HG03159 (cell line): ENCODE results near the gene ITFG1.
"Not testable (repeated sequence)": the region's sequence is repeated elsewhere in the genome, so short reads cannot be mapped to it uniquely, and the experiment has no call there.

Source experiments
- ATAC-seq: cut with Tn5 transposase; IDR thresholded peaks from one replicate; pipeline ENCODE4 v1.9.1; 2021; ENCODE audit warnings: mild to moderate bottlenecking, moderate library complexity; ENCODE audit not compliant: unreplicated experiment

The ITFG1 gene

GRCh38 chr16:47162670-47163420 lies 298.0 kb downstream of the ITFG1 start:
- ATAC-seq = no peak

GRCh38 chr16:47161464-47161863 lies 299.4 kb downstream of the ITFG1 start:
- ATAC-seq = no peak

- no peak for ATAC-seq
Observed at GRCh38 chr16:47160422-47160821, 300.4 kb downstream of the ITFG1 start.

- ATAC-seq = no peak
Observed at GRCh38 chr16:47158992-47159391, 301.9 kb downstream of the ITFG1 start.

GRCh38 chr16:47156680-47157215 lies 304.1 kb downstream of the ITFG1 start:
- no peak for ATAC-seq

GRCh38 chr16:47152501-47152900 lies 308.4 kb downstream of the ITFG1 start:
- not testable (repeated sequence) for ATAC-seq

GRCh38 chr16:47150067-47150466 lies 310.8 kb downstream of the ITFG1 start:
- ATAC-seq = no peak

- no peak for ATAC-seq
Observed at GRCh38 chr16:47144559-47144877, 316.3 kb downstream of the ITFG1 start.

- ATAC-seq = peak; percentile 48
Observed at GRCh38 chr16:47143677-47144558, 316.9 kb downstream of the ITFG1 start, which contains the start of gene NETO2. NETO2 (minus strand) TSS chr16:47143945; CDS start chr16:47143612, 333 bp downstream.

GRCh38 chr16:47142821-47143676 lies 317.8 kb downstream of the ITFG1 start:
- peak; percentile 63 for ATAC-seq

GRCh38 chr16:47142486-47142820 lies 318.4 kb downstream of the ITFG1 start:
- no peak for ATAC-seq

GRCh38 chr16:47141773-47142485 lies 318.9 kb downstream of the ITFG1 start:
- ATAC-seq = peak; percentile 55

GRCh38 chr16:47140686-47141085 lies 320.2 kb downstream of the ITFG1 start:
- no peak for ATAC-seq

- ATAC-seq = no peak
Observed at GRCh38 chr16:47139561-47140185, 321.2 kb downstream of the ITFG1 start.

GRCh38 chr16:47137925-47138324 lies 322.9 kb downstream of the ITFG1 start:
- not testable (repeated sequence) for ATAC-seq

- ATAC-seq = no peak
Observed at GRCh38 chr16:47136099-47136842, 324.6 kb downstream of the ITFG1 start.

- ATAC-seq = no peak
Observed at GRCh38 chr16:47134550-47134949, 326.3 kb downstream of the ITFG1 start.

GRCh38 chr16:47132308-47132707 lies 328.6 kb downstream of the ITFG1 start:
- no peak for ATAC-seq

- ATAC-seq = no peak
Observed at GRCh38 chr16:47129755-47130435, 331.0 kb downstream of the ITFG1 start.
